ENCODE data around the gene CDHR3. TPM values are rescaled to one million over a fixed set of nuclear protein-coding genes. Genes with fewer than 3 reads are reported as not detected.

The CDHR3 gene
- total and polyA plus RNA-seq, 9 of the 15 experiments (the other 6 are each of a cell fraction or from before 2014, with no cell fraction given), result 0.03 to 0.66 (median 0.24) TPM; not detected in 1

- Histone ChIP-seq H3K36me3 (ENCODE audit: control insufficient read depth, insufficient read depth, low read length) (no peaks in the 10 kb centered on the region), H3K9me3 (replicated peaks; ENCODE audit: control insufficient read depth, insufficient read depth, low read depth, low read length) (no peaks in the 10 kb centered on the region), H3K9me1 (ENCODE audit: control insufficient read depth, insufficient read depth, low read length) (no peaks in the 10 kb centered on the region), H4K20me1 (replicated peaks; ENCODE audit: control insufficient read depth, insufficient read depth, low read length) (no peaks in the 10 kb centered on the region; the same call in 1 of the 2 replicates), H3K79me2 (ENCODE audit: control insufficient read depth, insufficient read depth, low read length) (no peaks in the 10 kb centered on the region), H3K4me1 (replicated peaks in 1 of 2; ENCODE audit: control insufficient read depth in 2 of 2, insufficient read depth in 2 of 2, low read length in 2 of 2) (no peaks in the 10 kb centered on the region), H3K27me3 (ENCODE audit: control insufficient read depth in 2 of 2, insufficient read depth in 2 of 2, low read length in 2 of 2) (peaks cover 33 to 54% of the 10 kb centered on the region in 2 experiments), H3K4me2 (ENCODE audit: insufficient read depth, low read length) (no peak overlapping the region), H3K4me3 (no peak overlapping the region), H3K27ac (ENCODE audit: extremely low read depth, low read depth, low read length) (no peak overlapping the region), H2AFZ (ENCODE audit: low read depth, low read length) (no peak overlapping the region), H3K9ac (ENCODE audit: insufficient read depth in 1 of 2, low read depth in 2 of 2, low read length in 2 of 2) (no peak overlapping the region)
- BruUV-seq (replicated peaks), result no TSS peak
- TF ChIP-seq MTF1 (CRISPR knock-in tag; IDR thresholded peaks at IDR 0.05; ENCODE audit: borderline replicate concordance), result no peak
- no peak for TF ChIP-seq BRD9 (IDR thresholded peaks at IDR 0.05; ENCODE audit: low read depth, partially characterized antibody)
- no peak for TF ChIP-seq SP1 (CRISPR knock-in tag; IDR thresholded peaks at IDR 0.05)
- no peak for TF ChIP-seq ZBTB26 (CRISPR knock-in tag; IDR thresholded peaks at IDR 0.05)
- no peak for TF ChIP-seq ZNF24 (IDR thresholded peaks at IDR 0.05)
- no peak for TF ChIP-seq ZC3H8 (IDR thresholded peaks at IDR 0.05)
- TF ChIP-seq ZNF12 (CRISPR knock-in tag; IDR thresholded peaks at IDR 0.05), result no peak
- no peak for ATAC-seq
- intact Hi-C loops (cut with micrococcal nuclease) (no loop called here), in situ Hi-C loops (cut with MboI) (no loop called here)
- DNase-seq (ENCODE audit: extremely low read depth in 1 of 4, low spot score in 3 of 4), result no peak
- no peak for FAIRE-seq
- CTCF ChIA-PET (ENCODE audit: low intra/inter-chr PET ratio), result no interaction called here
- WGBS (ENCODE audit: insufficient coverage, low coverage, missing lambda C conversion rate), result 3% methylated on average over 3 of the region's 3 CpGs
- POLR2A ChIA-PET, result interaction anchor here (1.8 kb wide), 1 partner anchor 16 kb away, joined by 4 read pairs; no protein-coding TSS in a partner anchor
These were observed 25.2 kb downstream of the CDHR3 start for GRCh38 chr7:105988276-105988675.

Measured in K562 (cell line).